Kidney epithelial cell (primary cell): ENCODE results near the gene PCDHA8. TPM values are rescaled to one million over a fixed set of nuclear protein-coding genes. Genes with fewer than 3 reads are reported as not detected.
"Not testable (repeated sequence)": the region's sequence is repeated elsewhere in the genome, so short reads cannot be mapped to it uniquely, and the experiment has no call there.

Experiments
- DNase-seq: peaks from one replicate; pipeline ENCODE4 v3.0.0-alpha.2; 2010; ENCODE audit warnings: low read depth
- H3K27me3 ChIP-seq: 2 replicates; pipeline ENCODE4 v1.6.0; 2011; ENCODE audit warnings: low read length; ENCODE audit not compliant: control insufficient read depth, insufficient read depth
- H3K36me3 ChIP-seq: 2 replicates; pipeline ENCODE4 v1.5.1; 2011; ENCODE audit warnings: low read length; ENCODE audit not compliant: control insufficient read depth, insufficient read depth
- H3K4me3 ChIP-seq: 2 replicates; pipeline ENCODE4 v1.5.1; 2011; ENCODE audit warnings: low read depth, mild to moderate bottlenecking, control low read depth, low read length
- CTCF ChIP-seq: IDR thresholded peaks from 2 replicates; pipeline ENCODE4 v1.5.1; 2011; ENCODE audit warnings: mild to moderate bottlenecking, moderate library complexity, low read length, control low read depth, inconsistent platforms; ENCODE audit not compliant: insufficient read depth, poor library complexity, severe bottlenecking
- total RNA-seq: library from RNA; depleted of rRNA; stranded (reverse); fragments of >200 nt; gene quantifications from 2 replicates; pipeline ENCODE4 v1.2.3, GENCODE V29; 2015

PCDHA8 gene
- total RNA-seq, 1 donor from 2014 or later = not detected

GRCh38 chr5:140833993-140834392 lies 7.0 kb upstream of the PCDHA8 start, which contains the start of gene PCDHA7:
PCDHA7 (plus strand) TSS chr5:140834269; CDS start chr5:140834384, 115 bp downstream.
- H3K4me3 ChIP-seq = no peak within 1 kb of the TSS
- no peak for DNase-seq
- H3K27me3 ChIP-seq = no peaks in the 10 kb centered on the region
- no peaks in the 10 kb centered on the region for H3K36me3 ChIP-seq
- no peak for TF ChIP-seq CTCF

- H3K4me3 ChIP-seq, H3K36me3 ChIP-seq, H3K27me3 ChIP-seq, DNase-seq: not testable (repeated sequence)
Observed at GRCh38 chr5:140834439-140835008, 6.5 kb upstream of the PCDHA8 start.

- DNase-seq = no peak
- TF ChIP-seq CTCF = no peak
- Histone ChIP-seq H3K4me3 (no peak overlapping the region), H3K27me3 (no peaks in the 10 kb centered on the region), H3K36me3 (no peaks in the 10 kb centered on the region)
Observed at GRCh38 chr5:140835622-140836510, 5.1 kb upstream of the PCDHA8 start.

GRCh38 chr5:140842798-140843733 lies 2.1 kb downstream of the PCDHA8 start:
- Histone ChIP-seq H3K4me3 (no peak overlapping the region), H3K27me3 (no peaks in the 10 kb centered on the region), H3K36me3 (no peaks in the 10 kb centered on the region)
- no peak for TF ChIP-seq CTCF
- no peak for DNase-seq

GRCh38 chr5:140848139-140849102 lies 7.4 kb downstream of the PCDHA8 start, which contains the start of gene PCDHA9:
PCDHA9 (plus strand) TSS chr5:140848382; CDS start chr5:140848496, 114 bp downstream.
- DNase-seq, H3K4me3 ChIP-seq, H3K36me3 ChIP-seq, H3K27me3 ChIP-seq: not testable (repeated sequence)

- H3K4me3 ChIP-seq, H3K36me3 ChIP-seq, DNase-seq, H3K27me3 ChIP-seq: not testable (repeated sequence)
Observed at GRCh38 chr5:140849831-140850634, 9.0 kb downstream of the PCDHA8 start.
